Measurements from ENCODE around the gene FLOT2. TPM values are rescaled to one million over a fixed set of nuclear protein-coding genes. Genes with fewer than 3 reads are reported as not detected.
A peak's percentile ranks its signal among the peaks of the same experiment; 100 is the strongest.

Gene FLOT2
- total and polyA plus RNA-seq, 2 of the 8 experiments (the other 6 are each of a cell fraction or from before 2014, with no cell fraction given), result 116 to 189 TPM

DNA sequence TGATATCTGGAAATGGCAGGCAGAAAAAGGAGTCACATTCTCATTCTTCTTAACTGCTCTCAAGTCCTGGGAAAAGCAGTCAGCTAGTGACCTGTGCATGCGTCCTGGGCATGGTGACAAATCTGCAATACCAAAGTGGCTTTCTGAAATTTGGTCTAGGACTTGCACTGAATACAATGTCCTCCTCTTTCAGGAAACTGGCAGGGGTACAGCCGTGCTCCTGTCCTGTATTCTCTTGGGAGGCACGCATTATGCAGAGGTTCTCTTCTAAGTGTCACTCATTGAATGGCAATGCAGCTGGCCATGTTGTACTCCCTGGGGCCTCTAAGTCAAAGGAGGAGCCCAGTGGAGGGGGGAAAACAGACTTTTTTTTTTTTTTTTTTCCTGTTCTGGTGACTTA lies 43.1 kb upstream of the FLOT2 start:
- Histone ChIP-seq H3K27me3 (replicated peaks in 1 of 4; ENCODE audit: control insufficient read depth in 3 of 4, extremely low read depth in 1 of 4, insufficient read depth in 3 of 4, low read length in 3 of 4) (no peaks in the 10 kb centered on the region), H2BK15ac (ENCODE audit: low read length) (no peak overlapping the region), H4K91ac (replicated peaks; ENCODE audit: insufficient read length, low read length) (no peak overlapping the region), H3K4me3 (ENCODE audit: extremely low read depth in 1 of 4, insufficient read depth in 2 of 4, low read depth in 3 of 4, low read length in 4 of 4) (no peak overlapping the region), H2BK12ac (ENCODE audit: low read depth, low read length) (no peak overlapping the region), H3K36me3 (ENCODE audit: control insufficient read depth in 2 of 4, insufficient read depth in 4 of 4, low read length in 3 of 4) (peaks cover 0 to 31% (median 3%) of the 10 kb centered on the region in 4 experiments; a peak in 5 of 8 replicates), H3K23ac (ENCODE audit: insufficient read length) (no peak overlapping the region), H2BK120ac (replicated peaks; ENCODE audit: low read depth, low read length) (no peak overlapping the region), H3K79me2 (ENCODE audit: control insufficient read depth in 1 of 2, insufficient read depth in 2 of 2, low read length in 2 of 2) (peaks cover 38 to 100% of the 10 kb centered on the region in 2 experiments), H3K79me1 (ENCODE audit: low read depth, low read length) (peaks cover 13% of the 10 kb centered on the region), H3K18ac (ENCODE audit: extremely low read depth, low read length) (no peak overlapping the region), H2BK5ac (ENCODE audit: low read depth, low read length) (no peak overlapping the region), H2AK5ac (ENCODE audit: low read depth, low read length) (no peak overlapping the region), H3K14ac (ENCODE audit: insufficient read length) (no peak overlapping the region), H2BK20ac (ENCODE audit: low read length) (no peak overlapping the region), H3K9ac (replicated peaks in 1 of 4; ENCODE audit: extremely low read depth in 1 of 4, low read depth in 3 of 4, low read length in 3 of 4) (peak overlapping the region in 1 of 4 experiments; percentile 8; a peak in 1 of 7 replicates), H4K20me1 (replicated peaks in 1 of 2; ENCODE audit: control insufficient read depth in 1 of 2, insufficient read depth in 2 of 2, low read length in 2 of 2) (peaks cover 19 to 29% of the 10 kb centered on the region in 2 experiments), H3K4ac (replicated peaks; ENCODE audit: insufficient read length, low read depth, low read length) (no peak overlapping the region), H3K9me3 (ENCODE audit: insufficient read depth in 2 of 2, low read depth in 1 of 2, low read length in 1 of 2) (no peaks in the 10 kb centered on the region), H3K4me1 (replicated peaks in 1 of 4; ENCODE audit: control insufficient read depth in 3 of 4, insufficient read depth in 4 of 4, low read length in 3 of 4) (peaks cover 2 to 22% (median 16%) of the 10 kb centered on the region in 4 experiments; a peak in 5 of 7 replicates), H4K8ac (ENCODE audit: extremely low read depth, insufficient read depth, low read length) (no peak overlapping the region), H3K23me2 (ENCODE audit: low read depth, low read length) (no peaks in the 10 kb centered on the region), H3K27ac (ENCODE audit: low read depth, low read length) (no peak overlapping the region), H4K5ac (ENCODE audit: insufficient read length, low read depth, low read length) (no peak overlapping the region), H3K4me2 (ENCODE audit: insufficient read depth in 1 of 2, low read depth in 2 of 2, low read length in 2 of 2) (no peak overlapping the region), H3K56ac (replicated peaks; ENCODE audit: insufficient read length, low read depth, low read length) (no peak overlapping the region), H2AFZ (ENCODE audit: low read length) (no peak overlapping the region)
- ChIA-PET POLR2A (ENCODE audit: partially characterized antibody) (interaction anchor here (0.6 to 2.9 kb wide), 5 partner anchors 9 to 32 kb away, joined by 3 to 15 read pairs (median 4); no protein-coding TSS in a partner anchor), CTCF (ENCODE audit: partially characterized antibody) (interaction anchor here (0.8 to 1.6 kb wide), 4 partner anchors 9 to 171 kb away, joined by 3 to 5 read pairs (median 4); no protein-coding TSS in a partner anchor)
- FAIRE-seq (no peak), DNase-seq (ENCODE audit: low read depth in 1 of 2, low spot score in 2 of 2) (no peak)
- 77% methylated on average over 3 of the region's 3 CpGs; no CpG with 5 or more reads in 1 of the 2 experiments for WGBS, 2 experiments (ENCODE audit: extremely low coverage in 1 of 2, insufficient coverage in 1 of 2, insufficient read length in 1 of 2, insufficient replicate concordance in 2 of 2, low coverage in 1 of 2, low lambda C conversion rate in 2 of 2, missing lambda C conversion rate in 1 of 2)
- TF ChIP-seq EGR1 (IDR thresholded peaks at IDR 0.05; ENCODE audit: borderline replicate concordance, low read depth, low read length), result no peak
- no peak for TF ChIP-seq EZH2 (IDR thresholded peaks at IDR 0.05; ENCODE audit: low read depth, low read length, severe bottlenecking)
- no peak for TF ChIP-seq RBBP5 (IDR thresholded peaks at IDR 0.05; ENCODE audit: borderline replicate concordance, low read depth, low read length)
- TF ChIP-seq CREB1 (IDR thresholded peaks at IDR 0.05), result no peak
- TF ChIP-seq SP1 (IDR thresholded peaks at IDR 0.05; ENCODE audit: low read depth, low read length), result no peak
- no peak for TF ChIP-seq JUND (IDR thresholded peaks at IDR 0.05; ENCODE audit: low read length)
- no peak for TF ChIP-seq GABPA (IDR thresholded peaks at IDR 0.05; ENCODE audit: borderline replicate concordance, insufficient read depth, low read length)
- TF ChIP-seq POU5F1 (IDR thresholded peaks at IDR 0.05; ENCODE audit: low read depth, low read length), result no peak
- no peak for TF ChIP-seq SUZ12 (IDR thresholded peaks at IDR 0.05; ENCODE audit: low read length)

All from H1 (cell line).